GM12878 (cell line): ENCODE results near the gene CWC27. TPM values are rescaled to one million over a fixed set of nuclear protein-coding genes. Genes with fewer than 3 reads are reported as not detected.

Experiments
- ATAC-seq: fragments of 200-7000 bp; cut with Tn5 transposase; 3 replicates; pipeline ENCODE4 v1.9.1; 2020; ENCODE audit warnings: mild to moderate bottlenecking, moderate library complexity
- BruUV-seq: library from RNA; stranded (reverse); fragments of 400-500 nt; replicated peaks from 2 replicates; lab custom pipeline; 2021; lab: Mats Ljungman, UMichigan
- CTCF ChIA-PET: fragments of 300-600 bp; sonication (Branson Sonifier 250); formaldehyde crosslinking; extraction: SDS; loops from one replicate; lab custom pipeline; 2021; ENCODE audit warnings: inconsistent platforms; lab: Yijun Ruan, JAX
- POLR2A ChIA-PET: fragments of 350-600 bp; formaldehyde crosslinking; extraction: SDS; loops from one replicate; lab custom pipeline; 2021; ENCODE audit warnings: inconsistent platforms; lab: Charles Lee
- RAD21 ChIA-PET: fragments of 300-600 bp; sonication (Branson Sonifier 250); formaldehyde crosslinking; loops from one replicate; lab custom pipeline; 2023; ENCODE audit warnings: antibody characterized with exemption; ENCODE audit not compliant: unreplicated experiment; lab: Charles Lee
- SMC1A ChIA-PET: fragments of 300-600 bp; sonication (Branson Sonifier 250); formaldehyde crosslinking; loops from one replicate; lab custom pipeline; 2023; ENCODE audit not compliant: unreplicated experiment, uncharacterized antibody; lab: Charles Lee
- DNase-seq: peaks from one replicate; pipeline ENCODE4 v3.0.0-alpha.2; 2011; ENCODE audit warnings: low read depth, low spot score
- FAIRE-seq: peaks from 3 replicates; lab custom pipeline; 2011; peaks lifted over from hg19 to GRCh38; lab: Jason Lieb, UNC
- H2AFZ ChIP-seq: 2 replicates; pipeline ENCODE4 v1.6.0; 2011; ENCODE audit warnings: low read depth, low read length, control low read depth; ENCODE audit not compliant: control insufficient read depth
- H3K27ac ChIP-seq: 2 replicates; pipeline ENCODE4 v1.5.1; 2011; ENCODE audit warnings: control low read depth; ENCODE audit not compliant: control insufficient read depth, insufficient read depth
- H3K27me3 ChIP-seq, 2 experiments: replicated peaks in 1 of 2; 2 replicates each; pipeline versions ENCODE4 v1.6.0 to v1.6.1; 2011; ENCODE audit warnings: low read length in 1 of 2; ENCODE audit not compliant: control insufficient read depth in 2 of 2, insufficient read depth in 2 of 2
- H3K36me3 ChIP-seq, 2 experiments: 2 replicates each; pipeline ENCODE4 v1.5.1; 2011; ENCODE audit warnings: low read length in 1 of 2; ENCODE audit not compliant: control insufficient read depth in 2 of 2, insufficient read depth in 2 of 2
- H3K4me1 ChIP-seq: 2 replicates; pipeline ENCODE4 v1.6.1; 2011; ENCODE audit warnings: mild to moderate bottlenecking, low read length, moderate library complexity, mixed read lengths; ENCODE audit not compliant: control insufficient read depth, insufficient read depth
- H3K4me2 ChIP-seq: 2 replicates; pipeline ENCODE4 v1.6.0; 2011; ENCODE audit warnings: control low read depth; ENCODE audit not compliant: control insufficient read depth, insufficient read depth
- H3K4me3 ChIP-seq: fragments of 200-600 bp; sonication (generic); 2 replicates; pipeline ENCODE4 v1.5.1; 2016
- H3K79me2 ChIP-seq: 2 replicates; pipeline ENCODE4 v1.6.0; 2011; ENCODE audit warnings: low read length; ENCODE audit not compliant: control insufficient read depth, insufficient read depth
- H3K9ac ChIP-seq: 2 replicates; pipeline ENCODE4 v1.8.0; 2011; ENCODE audit warnings: low read length, control low read depth, mixed read lengths; ENCODE audit not compliant: control insufficient read depth, insufficient read depth
- H3K9me3 ChIP-seq: replicated peaks from 3 replicates; pipeline ENCODE4 v1.5.1; 2011; ENCODE audit warnings: mild to moderate bottlenecking, low read length; ENCODE audit not compliant: control insufficient read depth, insufficient read depth
- H4K20me1 ChIP-seq: 2 replicates; pipeline ENCODE4 v1.6.0; 2011; ENCODE audit not compliant: control insufficient read depth, insufficient read depth
- BCL11A ChIP-seq: IDR thresholded peaks from 2 replicates; pipeline ENCODE4 v1.6.1; 2011; ENCODE audit warnings: low read depth, low read length
- SMAD5 ChIP-seq: IDR thresholded peaks from 2 replicates; pipeline ENCODE4 v1.6.1; 2016; ENCODE audit warnings: antibody characterized with exemption, low read depth
- ZNF217 ChIP-seq: fragments of 450-650 bp; IDR thresholded peaks from 2 replicates; pipeline ENCODE4 v1.6.1; 2017; ENCODE audit warnings: antibody characterized with exemption, mild to moderate bottlenecking
- ZNF622 ChIP-seq: fragments of 450-650 bp; IDR thresholded peaks from 2 replicates; pipeline ENCODE4 v1.6.1; 2017; ENCODE audit warnings: mild to moderate bottlenecking, inconsistent platforms
- in situ Hi-C: fragments of 300-500 bp; cut with MboI; formaldehyde crosslinking; loops from 9 replicates; pipeline ENCODE4 v1.14.3; 2018; ENCODE audit warnings: mixed read lengths
- intact Hi-C: fragments of 100-400 bp; cut with micrococcal nuclease; formaldehyde crosslinking; loops from one replicate; pipeline ENCODE4 v1.14.2; 2022; ENCODE audit not compliant: unreplicated experiment
- polyA plus RNA-seq, 11 experiments: library from polyadenylated mRNA; depleted of rRNA in 4 of 11; unstranded in 6 of 11; stranded (reverse) in 5 of 11; fragments of >200 nt; fragmentation: Nextera tagmentation in 4 of 11; fragmentation: Illumina TruSeq in 1 of 11; extraction: Ambion mirVana in 4 of 11; extraction: Trizol in 1 of 11; gene quantifications; 1 replicate in 1 of 11; 2 replicates in 10 of 11; pipeline versions ENCODE4 v1.2.1 to v1.2.3, GENCODE V29; 2011 to 2016; ENCODE audit warnings: inconsistent platforms in 2 of 11, missing spikeins in 2 of 11, low read depth in 1 of 11
- total RNA-seq, 4 experiments: library from RNA; depleted of rRNA in 3 of 4; stranded (reverse); fragments of >200 nt in 3 of 4; fragmentation: Illumina TruSeq in 1 of 4; extraction: Trizol in 1 of 4; gene quantifications; 2 replicates each; pipeline versions ENCODE4 v1.2.1 to v1.2.3, GENCODE V29; 2013 to 2021
- TF ChIP-seq, protein P1 (sequence below): fragments of 450-650 bp; IDR thresholded peaks from 2 replicates; pipeline ENCODE4 v1.6.1; 2017; ENCODE audit warnings: low read depth, mild to moderate bottlenecking, moderate library complexity
- TF ChIP-seq, protein P2 (sequence below): fragments of 450-650 bp; IDR thresholded peaks from 2 replicates; pipeline ENCODE4 v1.6.1; 2017; ENCODE audit warnings: mild to moderate bottlenecking, low read depth, inconsistent platforms; ENCODE audit not compliant: poor library complexity, severe bottlenecking

The CWC27 gene
- total and polyA plus RNA-seq, 10 of the 15 experiments (the other 5 are each of a cell fraction or from before 2014, with no cell fraction given) = 21.7 to 61.9 (median 47.0) TPM

DNA sequence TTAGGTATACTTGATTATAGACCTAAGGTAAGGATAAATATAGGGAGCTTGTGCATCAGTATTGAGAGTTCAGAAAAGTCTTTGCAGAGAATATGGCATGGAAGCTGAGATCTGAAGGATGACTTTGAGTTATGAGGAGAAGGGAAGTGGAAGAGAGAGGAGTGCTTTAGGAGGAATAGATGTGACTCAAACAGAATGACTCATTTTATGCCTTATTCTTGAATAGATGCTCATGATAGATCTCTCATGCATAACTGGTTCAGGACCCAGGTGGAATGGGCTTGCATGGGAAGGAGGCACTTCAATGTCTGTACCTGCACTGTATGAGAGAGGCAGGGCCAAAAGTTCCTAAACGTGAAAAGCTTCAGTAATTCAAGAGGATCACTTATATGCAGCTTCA lies 103.3 kb downstream of the CWC27 start (continued):
- TF ChIP-seq ZNF622 (no peak), SMAD5 (no peak), ZNF217 (no peak)
- TF ChIP-seq, protein P1, sequence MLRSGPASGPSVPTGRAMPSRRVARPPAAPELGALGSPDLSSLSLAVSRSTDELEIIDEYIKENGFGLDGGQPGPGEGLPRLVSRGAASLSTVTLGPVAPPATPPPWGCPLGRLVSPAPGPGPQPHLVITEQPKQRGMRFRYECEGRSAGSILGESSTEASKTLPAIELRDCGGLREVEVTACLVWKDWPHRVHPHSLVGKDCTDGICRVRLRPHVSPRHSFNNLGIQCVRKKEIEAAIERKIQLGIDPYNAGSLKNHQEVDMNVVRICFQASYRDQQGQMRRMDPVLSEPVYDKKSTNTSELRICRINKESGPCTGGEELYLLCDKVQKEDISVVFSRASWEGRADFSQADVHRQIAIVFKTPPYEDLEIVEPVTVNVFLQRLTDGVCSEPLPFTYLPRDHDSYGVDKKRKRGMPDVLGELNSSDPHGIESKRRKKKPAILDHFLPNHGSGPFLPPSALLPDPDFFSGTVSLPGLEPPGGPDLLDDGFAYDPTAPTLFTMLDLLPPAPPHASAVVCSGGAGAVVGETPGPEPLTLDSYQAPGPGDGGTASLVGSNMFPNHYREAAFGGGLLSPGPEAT = no peak
- TF ChIP-seq, protein P2, sequence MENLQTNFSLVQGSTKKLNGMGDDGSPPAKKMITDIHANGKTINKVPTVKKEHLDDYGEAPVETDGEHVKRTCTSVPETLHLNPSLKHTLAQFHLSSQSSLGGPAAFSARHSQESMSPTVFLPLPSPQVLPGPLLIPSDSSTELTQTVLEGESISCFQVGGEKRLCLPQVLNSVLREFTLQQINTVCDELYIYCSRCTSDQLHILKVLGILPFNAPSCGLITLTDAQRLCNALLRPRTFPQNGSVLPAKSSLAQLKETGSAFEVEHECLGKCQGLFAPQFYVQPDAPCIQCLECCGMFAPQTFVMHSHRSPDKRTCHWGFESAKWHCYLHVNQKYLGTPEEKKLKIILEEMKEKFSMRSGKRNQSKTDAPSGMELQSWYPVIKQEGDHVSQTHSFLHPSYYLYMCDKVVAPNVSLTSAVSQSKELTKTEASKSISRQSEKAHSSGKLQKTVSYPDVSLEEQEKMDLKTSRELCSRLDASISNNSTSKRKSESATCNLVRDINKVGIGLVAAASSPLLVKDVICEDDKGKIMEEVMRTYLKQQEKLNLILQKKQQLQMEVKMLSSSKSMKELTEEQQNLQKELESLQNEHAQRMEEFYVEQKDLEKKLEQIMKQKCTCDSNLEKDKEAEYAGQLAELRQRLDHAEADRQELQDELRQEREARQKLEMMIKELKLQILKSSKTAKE = no peak

GRCh38 chr5:64873441-64873840 lies 104.7 kb downstream of the CWC27 start:
- H3K4me1 ChIP-seq = no peaks in the 10 kb centered on the region
- H3K9ac ChIP-seq = no peak overlapping the region
- no peaks in the 10 kb centered on the region for H3K27me3 ChIP-seq
- H3K4me3 ChIP-seq = no peak overlapping the region
- no peak overlapping the region for H3K4me2 ChIP-seq
- FAIRE-seq = no peak
- TF ChIP-seq BCL11A = no peak
- TF ChIP-seq, all 136 proteins: peak for 0
- Histone ChIP-seq H3K27ac (no peak overlapping the region), H3K79me2 (no peaks in the 10 kb centered on the region), H2AFZ (no peak overlapping the region), H3K9me3 (no peaks in the 10 kb centered on the region), H3K36me3 (no peaks in the 10 kb centered on the region), H4K20me1 (no peaks in the 10 kb centered on the region)
- intact Hi-C loops = no loop called here
- no TSS peak for BruUV-seq
- in situ Hi-C loops = no loop called here
- CTCF ChIA-PET = interaction anchor here (0.6 kb wide), 1 partner anchor 570 kb away, joined by 3 read pairs; no protein-coding TSS in a partner anchor
- POLR2A ChIA-PET = no interaction called here
- SMC1A ChIA-PET = no interaction called here
- DNase-seq = no peak
- ATAC-seq = no peak
- RAD21 ChIA-PET = no interaction called here
